Fibroblast of lung (primary cell): ENCODE measurements around the gene NANOG. TPM values are rescaled to one million over a fixed set of nuclear protein-coding genes. Genes with fewer than 3 reads are reported as not detected.
"Not testable (repeated sequence)": the region's sequence is repeated elsewhere in the genome, so short reads cannot be mapped to it uniquely, and the experiment has no call there.

Source experiments
- DNase-seq, 2 donors: peaks; one replicate each; pipeline versions ENCODE4 v3.0.0 to v3.0.0-alpha.2; 2010; ENCODE audit warnings: low read depth in 2 of 2
- H2AFZ ChIP-seq: 2 replicates; pipeline ENCODE4 v1.5.1; 2012; ENCODE audit warnings: low read length, control low read depth, inconsistent platforms
- H3K27ac ChIP-seq: 2 replicates; pipeline ENCODE4 v1.5.1; 2011; ENCODE audit warnings: low read length, control low read depth; ENCODE audit not compliant: insufficient read depth
- H3K27me3 ChIP-seq: 2 replicates; pipeline ENCODE4 v1.5.1; 2011; ENCODE audit warnings: mild to moderate bottlenecking, low read length; ENCODE audit not compliant: control insufficient read depth, insufficient read depth
- H3K36me3 ChIP-seq: 2 replicates; pipeline ENCODE4 v1.5.1; 2011; ENCODE audit warnings: low read length; ENCODE audit not compliant: control insufficient read depth, insufficient read depth
- H3K4me1 ChIP-seq: 2 replicates; pipeline ENCODE4 v1.5.1; 2011; ENCODE audit warnings: low read length; ENCODE audit not compliant: control insufficient read depth, insufficient read depth; ENCODE audit errors: extremely low read depth
- H3K4me2 ChIP-seq: 2 replicates; pipeline ENCODE4 v1.5.1; 2011; ENCODE audit warnings: low read length, control low read depth; ENCODE audit not compliant: insufficient read depth; ENCODE audit errors: extremely low read depth
- H3K4me3 ChIP-seq, 4 experiments: fragments of 200-600 bp in 1 of 4; sonication (generic) in 1 of 4; replicated peaks in 1 of 4; 2 replicates each; pipeline ENCODE4 v1.5.1; 2011 to 2016; ENCODE audit warnings: low read length in 4 of 4, low read depth in 3 of 4, mild to moderate bottlenecking in 3 of 4, control low read depth in 2 of 4, inconsistent platforms in 1 of 4, mixed read lengths in 1 of 4; ENCODE audit not compliant: insufficient read depth in 1 of 4; ENCODE audit errors: control extremely low read depth in 1 of 4
- H3K79me2 ChIP-seq: 2 replicates; pipeline ENCODE4 v1.5.1; 2012; ENCODE audit warnings: mild to moderate bottlenecking, low read length, inconsistent platforms; ENCODE audit not compliant: control insufficient read depth, insufficient read depth
- H3K9ac ChIP-seq: 2 replicates; pipeline ENCODE4 v1.5.1; 2011; ENCODE audit warnings: mild to moderate bottlenecking, low read length, control low read depth; ENCODE audit not compliant: insufficient read depth
- H3K9me3 ChIP-seq: 2 replicates; pipeline ENCODE4 v1.5.1; 2012; ENCODE audit warnings: low read depth, low read length; ENCODE audit not compliant: control insufficient read depth, insufficient read depth
- H4K20me1 ChIP-seq: 2 replicates; pipeline ENCODE4 v1.5.1; 2011; ENCODE audit warnings: low read length; ENCODE audit not compliant: control insufficient read depth, insufficient read depth; ENCODE audit errors: extremely low read depth
- CTCF ChIP-seq, 2 donors: IDR thresholded peaks in 1 of 2; conservative IDR thresholded peaks in 1 of 2; 1 replicate in 1 of 2; 2 replicates in 1 of 2; pipeline ENCODE4 v1.5.1; 2011 to 2012; ENCODE audit warnings: low read length in 2 of 2, control low read depth in 1 of 2, inconsistent platforms in 1 of 2, low read depth in 1 of 2, mild to moderate bottlenecking in 1 of 2
- EZH2 ChIP-seq: IDR thresholded peaks from 2 replicates; pipeline ENCODE4 v1.5.1; 2012; ENCODE audit warnings: low read length, control low read depth, mild to moderate bottlenecking; ENCODE audit errors: missing control alignments
- polyA plus RNA-seq, 2 donors: library from polyadenylated mRNA; depleted of rRNA in 1 of 2; stranded (reverse) in 1 of 2; unstranded in 1 of 2; fragments of >200 nt; gene quantifications; 2 replicates each; pipeline ENCODE4 v1.2.1, GENCODE V29; 2011 to 2012; ENCODE audit warnings: missing spikeins in 1 of 2
- total RNA-seq: library from RNA; depleted of rRNA; stranded (reverse); fragments of >200 nt; gene quantifications from 2 replicates; pipeline ENCODE4 v1.2.1, GENCODE V29; 2014

NANOG gene
- total and polyA plus RNA-seq, 2 donors (not counting 1 experiment from before 2014, with no cell fraction given): 0.02 TPM; not detected in 1

DNA sequence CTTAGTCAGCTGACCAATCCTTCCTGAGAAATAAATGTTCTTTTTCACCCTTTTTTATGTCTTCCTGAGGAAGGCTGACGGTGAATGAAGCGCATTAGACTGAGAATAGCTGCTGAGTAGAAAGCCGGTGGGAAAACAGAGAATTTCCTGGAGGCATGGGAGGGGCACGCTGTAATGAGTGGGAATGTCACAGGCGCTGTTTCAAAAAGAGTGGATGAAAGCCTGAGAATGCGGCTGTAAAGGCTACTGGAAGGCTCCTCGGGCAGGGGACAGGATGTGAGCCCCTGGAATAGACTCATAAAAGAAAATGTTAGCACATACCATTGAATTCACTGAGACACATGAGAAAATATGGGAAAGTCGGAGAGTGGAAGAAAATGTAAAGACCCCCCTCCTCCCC, 53.9 kb downstream of the NANOG start:
- not testable (repeated sequence) for H3K79me2 ChIP-seq, H3K36me3 ChIP-seq, H3K27me3 ChIP-seq, H3K9ac ChIP-seq, H2AFZ ChIP-seq, DNase-seq, H3K9me3 ChIP-seq, H3K4me1 ChIP-seq, H3K4me3 ChIP-seq, H4K20me1 ChIP-seq
- peak overlapping the region; percentile 20 for H3K27ac ChIP-seq
- H3K4me2 ChIP-seq: peak overlapping the region; percentile 25

- not testable (repeated sequence) for DNase-seq, H3K79me2 ChIP-seq, H4K20me1 ChIP-seq, H3K9ac ChIP-seq, H3K27ac ChIP-seq, H3K36me3 ChIP-seq, H3K4me3 ChIP-seq, H3K9me3 ChIP-seq, H3K27me3 ChIP-seq, H3K4me2 ChIP-seq, H2AFZ ChIP-seq, H3K4me1 ChIP-seq
These were observed 54.4 kb downstream of the NANOG start for GRCh38 chr12:7843583-7843982.

DNA sequence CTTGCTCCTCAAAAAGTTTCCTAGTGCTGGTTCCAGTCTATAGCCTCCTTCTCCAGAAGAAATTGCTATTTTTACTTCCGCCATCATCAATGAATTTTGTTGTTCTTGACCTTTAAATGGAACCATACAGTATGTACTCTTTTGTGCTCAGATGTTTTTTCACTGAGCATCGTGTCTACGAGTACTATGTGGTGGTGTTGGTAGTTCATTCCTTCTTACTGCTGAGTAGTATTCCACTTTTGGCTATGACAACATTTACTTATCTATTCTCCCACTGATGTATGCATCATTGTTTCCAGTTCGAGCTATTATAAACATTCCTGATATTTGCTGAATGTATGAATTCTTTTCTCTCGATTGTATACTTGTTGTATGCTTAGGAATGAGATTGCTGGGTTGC, 54.9 kb downstream of the NANOG start:
- Histone ChIP-seq H4K20me1 (no peaks in the 10 kb centered on the region), H3K4me1 (no peaks in the 10 kb centered on the region), H3K9me3 (no peaks in the 10 kb centered on the region), H3K36me3 (no peaks in the 10 kb centered on the region), H2AFZ (no peak overlapping the region), H3K4me3 (no peak overlapping the region), H3K27me3 (no peaks in the 10 kb centered on the region), H3K27ac (no peak overlapping the region), H3K9ac (no peak overlapping the region), H3K79me2 (no peaks in the 10 kb centered on the region), H3K4me2 (no peak overlapping the region)
- DNase-seq: peak in 1 of 2 donors; percentile 32
- TF ChIP-seq CTCF (conservative IDR thresholded peaks at IDR 0.05 in 1 of 2, IDR thresholded peaks at IDR 0.05 in 1 of 2; ENCODE audit: low read depth in 1 of 2, low read length in 2 of 2) (no peak), EZH2 (no peak)

DNA sequence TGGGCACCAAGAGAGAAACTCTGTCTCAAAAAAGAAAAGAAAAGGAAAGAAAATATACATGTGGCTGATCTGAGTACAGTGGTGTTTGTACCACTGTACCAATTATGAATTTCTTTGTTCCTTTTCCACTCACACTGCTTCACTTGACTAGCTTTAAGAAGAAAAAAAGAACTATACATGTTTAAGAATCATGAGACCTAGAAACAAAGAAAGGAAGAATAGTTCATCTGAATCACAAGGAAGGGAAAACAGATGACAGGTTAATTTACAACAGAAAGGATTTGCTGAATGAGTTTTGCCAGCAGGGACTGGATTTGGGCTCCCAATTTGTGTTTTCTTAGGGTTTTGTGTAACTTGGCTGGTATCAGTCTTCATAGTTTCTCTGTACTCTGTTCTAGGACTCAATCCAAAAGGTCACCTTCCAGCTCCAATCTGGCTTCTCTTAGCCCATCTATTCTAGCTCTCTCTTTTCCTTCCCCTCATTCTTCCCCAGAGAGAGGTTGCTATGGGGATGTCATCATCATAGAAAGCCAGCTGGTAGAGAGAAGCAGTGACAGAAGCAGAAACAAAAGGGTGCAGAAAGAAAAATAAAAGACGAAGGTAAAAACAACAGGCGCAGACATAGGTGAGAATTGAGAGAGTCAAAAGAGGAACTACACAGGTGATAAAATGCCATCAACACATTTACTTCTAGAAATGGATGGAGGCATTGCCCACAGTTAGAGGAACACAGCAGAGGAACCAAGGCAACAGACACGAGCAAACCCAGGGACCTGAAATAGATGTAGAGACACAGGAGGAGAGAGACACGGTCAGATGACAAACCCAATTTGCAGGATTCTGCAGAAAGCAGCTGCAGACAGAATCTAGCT, 58.3 kb downstream of the NANOG start:
- not testable (repeated sequence) for H3K4me2 ChIP-seq, H3K4me3 ChIP-seq, H3K27me3 ChIP-seq, H3K79me2 ChIP-seq, H3K9me3 ChIP-seq, H3K9ac ChIP-seq, H4K20me1 ChIP-seq, H3K27ac ChIP-seq, H3K4me1 ChIP-seq, H3K36me3 ChIP-seq, H2AFZ ChIP-seq
- peak in 1 of 2 donors; percentile 23 for DNase-seq

DNA sequence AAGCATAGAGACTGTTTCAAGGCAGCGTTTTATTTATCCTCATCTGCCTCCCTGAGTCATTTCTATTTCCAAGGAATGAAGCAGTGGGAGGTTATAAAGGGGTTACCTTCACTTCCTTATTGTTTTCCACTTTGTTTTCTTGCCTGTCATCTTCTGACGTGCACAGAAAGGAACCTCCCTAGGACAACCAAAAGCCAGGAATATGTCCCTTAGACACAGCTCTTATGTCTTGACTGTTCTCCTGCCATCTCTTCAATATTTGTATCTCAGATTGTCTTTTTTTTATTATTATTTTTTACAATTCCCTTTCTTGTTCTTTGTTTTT, 58.9 kb downstream of the NANOG start:
- not testable (repeated sequence) for H3K9me3 ChIP-seq, H3K4me3 ChIP-seq, H4K20me1 ChIP-seq, H3K36me3 ChIP-seq, H3K27ac ChIP-seq, H2AFZ ChIP-seq, DNase-seq, H3K4me1 ChIP-seq, H3K79me2 ChIP-seq, H3K27me3 ChIP-seq, H3K4me2 ChIP-seq, H3K9ac ChIP-seq
